VCaP (cell line): ENCODE measurements around the gene THBS1.

ENCODE experiments used
- H3K27ac ChIP-seq: fragments of 450-650 bp; 2 replicates; pipeline ENCODE4 v1.5.1; 2017
- TF ChIP-seq, protein P1 (sequence below): fragments of 450-650 bp; conservative IDR thresholded peaks from 2 replicates; pipeline ENCODE4 v1.5.1; 2017; ENCODE audit warnings: mild to moderate bottlenecking, moderate library complexity

THBS1 gene

DNA sequence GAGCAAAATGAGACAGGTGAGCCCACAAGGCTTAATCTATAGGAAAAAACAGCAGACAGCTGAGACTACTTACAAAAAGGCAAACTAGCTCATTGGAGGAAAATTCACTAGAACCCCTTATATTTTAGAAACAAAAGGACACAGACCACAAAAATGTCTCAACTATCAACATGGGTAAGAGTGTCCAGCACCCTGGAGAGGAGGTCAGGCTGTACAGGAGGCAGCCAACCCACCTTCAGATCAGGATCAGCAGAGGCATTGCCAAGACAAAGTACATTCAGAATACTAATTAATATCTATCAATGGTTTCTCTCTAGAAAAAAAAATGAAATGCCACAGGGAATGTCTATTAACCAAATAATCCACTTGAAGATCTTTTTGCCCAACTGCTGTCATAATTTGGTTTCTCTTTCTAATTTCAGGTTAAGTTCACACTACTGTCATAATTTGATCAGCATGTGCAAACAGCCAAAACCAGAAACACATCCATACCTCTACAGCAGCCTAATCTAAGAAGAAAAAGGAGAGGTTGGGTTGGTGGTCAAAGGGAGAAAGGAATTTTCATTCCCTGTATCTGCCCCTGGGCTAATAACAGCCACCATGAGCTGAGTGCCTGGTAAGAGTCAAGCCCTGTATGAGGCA, 26.0 kb upstream of the THBS1 start:
- H3K27ac ChIP-seq, result peak overlapping the region; percentile 96
- TF ChIP-seq, protein P1, sequence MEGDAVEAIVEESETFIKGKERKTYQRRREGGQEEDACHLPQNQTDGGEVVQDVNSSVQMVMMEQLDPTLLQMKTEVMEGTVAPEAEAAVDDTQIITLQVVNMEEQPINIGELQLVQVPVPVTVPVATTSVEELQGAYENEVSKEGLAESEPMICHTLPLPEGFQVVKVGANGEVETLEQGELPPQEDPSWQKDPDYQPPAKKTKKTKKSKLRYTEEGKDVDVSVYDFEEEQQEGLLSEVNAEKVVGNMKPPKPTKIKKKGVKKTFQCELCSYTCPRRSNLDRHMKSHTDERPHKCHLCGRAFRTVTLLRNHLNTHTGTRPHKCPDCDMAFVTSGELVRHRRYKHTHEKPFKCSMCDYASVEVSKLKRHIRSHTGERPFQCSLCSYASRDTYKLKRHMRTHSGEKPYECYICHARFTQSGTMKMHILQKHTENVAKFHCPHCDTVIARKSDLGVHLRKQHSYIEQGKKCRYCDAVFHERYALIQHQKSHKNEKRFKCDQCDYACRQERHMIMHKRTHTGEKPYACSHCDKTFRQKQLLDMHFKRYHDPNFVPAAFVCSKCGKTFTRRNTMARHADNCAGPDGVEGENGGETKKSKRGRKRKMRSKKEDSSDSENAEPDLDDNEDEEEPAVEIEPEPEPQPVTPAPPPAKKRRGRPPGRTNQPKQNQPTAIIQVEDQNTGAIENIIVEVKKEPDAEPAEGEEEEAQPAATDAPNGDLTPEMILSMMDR, result no peak

DNA sequence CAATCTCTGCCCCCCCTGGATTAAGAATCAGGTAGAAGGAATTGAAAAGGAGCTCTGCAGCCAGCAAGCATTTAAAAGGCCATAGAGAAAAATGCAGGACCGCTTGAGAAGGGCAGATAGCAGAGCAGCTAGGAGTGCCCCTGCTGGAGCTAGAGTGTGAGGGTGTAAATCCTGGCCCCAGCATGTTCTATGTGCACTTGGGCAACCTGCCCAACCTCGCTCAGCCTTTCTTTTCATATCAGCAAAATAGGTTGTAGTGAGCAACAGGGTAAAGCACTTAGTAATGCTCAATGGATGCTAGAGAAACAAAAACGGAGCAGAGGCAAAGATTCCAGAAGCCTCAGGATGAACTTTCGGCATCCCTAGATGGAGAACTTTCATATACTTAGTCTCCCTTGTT, 25.0 kb upstream of the THBS1 start:
- H3K27ac ChIP-seq, result peak overlapping the region; percentile 96

DNA sequence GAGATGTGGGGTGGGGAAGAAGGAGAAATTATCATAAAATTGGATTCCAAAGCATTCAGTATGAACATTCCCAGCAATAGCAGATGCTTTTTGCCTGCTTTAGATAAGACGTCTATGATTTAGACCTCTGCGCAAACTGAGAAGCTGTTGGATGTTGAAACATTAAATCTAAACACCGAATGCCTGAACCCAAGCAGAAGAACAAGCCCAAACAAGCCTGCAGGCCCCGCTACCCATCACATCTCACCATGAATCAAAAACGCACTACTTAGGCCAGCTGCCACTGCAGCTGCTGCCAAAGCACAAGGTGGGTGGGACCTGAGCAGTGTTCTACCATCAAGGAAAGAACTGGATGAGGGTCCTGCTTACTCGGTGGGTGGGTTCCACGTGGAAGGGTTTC, 24.4 kb upstream of the THBS1 start:
- H3K27ac ChIP-seq, result peak overlapping the region; percentile 96
- TF ChIP-seq, protein P1, result no peak

More for the DNA sequence above, 25.0 kb upstream of the THBS1 start:
- TF ChIP-seq, protein P1, result no peak

DNA sequence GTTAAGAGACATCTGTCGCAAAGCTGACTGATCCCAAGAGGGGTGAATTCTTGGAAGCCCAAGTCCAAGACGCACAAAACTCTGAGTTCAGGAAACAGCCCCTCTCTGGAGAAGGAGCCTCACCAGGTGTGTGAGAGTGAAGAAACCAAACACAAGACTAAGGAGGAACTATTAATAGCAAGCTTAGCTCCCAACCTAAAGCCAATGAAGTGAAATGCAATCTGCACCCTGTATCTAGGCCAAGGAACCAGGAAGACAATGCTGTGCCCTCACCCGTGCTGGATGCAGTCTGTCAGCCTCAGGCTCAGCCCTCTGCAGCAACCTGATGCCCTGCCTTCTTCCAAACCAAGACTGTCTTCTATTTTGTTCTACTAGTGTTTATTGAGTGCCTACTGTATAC, 22.5 kb upstream of the THBS1 start:
- H3K27ac ChIP-seq, result no peak overlapping the region
- TF ChIP-seq, protein P1, result no peak

DNA sequence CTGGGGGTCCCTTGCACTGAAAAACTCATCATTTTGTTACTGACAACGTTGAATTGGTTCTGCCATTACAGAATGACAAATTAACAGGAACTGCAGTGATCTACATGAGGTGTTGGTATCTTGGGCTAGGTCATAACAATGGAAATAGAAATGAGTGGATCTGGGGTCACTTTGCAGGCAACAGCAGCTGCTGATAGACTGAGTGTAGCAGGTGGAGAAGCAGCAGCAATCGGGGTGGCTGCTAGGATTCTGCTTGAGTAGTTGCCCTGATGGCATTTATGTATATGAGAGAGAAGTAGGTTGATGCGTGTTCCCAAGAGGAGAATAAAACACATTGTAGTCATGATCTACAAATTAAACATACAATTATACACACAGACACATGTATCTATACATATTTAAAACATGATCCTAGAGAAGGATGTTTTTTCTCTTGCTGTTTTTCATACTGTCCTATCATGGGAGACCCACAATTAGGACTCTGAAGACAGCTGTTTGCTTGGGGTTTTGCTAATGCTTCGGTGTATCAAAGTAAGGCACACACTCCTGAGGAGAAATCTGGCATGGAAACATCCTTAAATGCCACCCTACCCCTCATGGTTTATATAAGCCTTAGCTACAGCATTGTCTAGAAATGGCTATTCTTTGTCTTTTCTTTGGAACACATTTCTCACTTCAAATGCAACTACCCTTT, 15.8 kb upstream of the THBS1 start:
- no peak overlapping the region for H3K27ac ChIP-seq
- TF ChIP-seq, protein P1, result no peak

DNA sequence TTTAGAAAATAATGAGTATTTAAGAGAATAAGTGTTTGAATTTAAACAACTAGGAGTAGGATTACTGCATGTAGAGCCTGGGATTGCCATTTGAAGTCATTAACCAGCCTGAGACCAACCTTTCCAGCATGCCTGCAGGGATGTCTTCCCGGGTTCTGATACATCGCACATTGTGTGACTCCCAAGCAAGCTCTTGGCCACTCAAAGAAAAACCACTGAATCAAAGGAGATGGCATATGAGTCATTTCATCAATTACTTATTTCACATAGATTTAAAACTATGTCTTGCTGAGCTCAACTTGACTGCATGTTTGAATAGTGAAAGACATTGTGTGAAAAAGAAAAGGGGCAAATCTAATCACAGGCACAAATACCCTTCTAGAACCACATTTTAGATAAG, 15.0 kb upstream of the THBS1 start:
- TF ChIP-seq, protein P1, result no peak
- no peak overlapping the region for H3K27ac ChIP-seq

DNA sequence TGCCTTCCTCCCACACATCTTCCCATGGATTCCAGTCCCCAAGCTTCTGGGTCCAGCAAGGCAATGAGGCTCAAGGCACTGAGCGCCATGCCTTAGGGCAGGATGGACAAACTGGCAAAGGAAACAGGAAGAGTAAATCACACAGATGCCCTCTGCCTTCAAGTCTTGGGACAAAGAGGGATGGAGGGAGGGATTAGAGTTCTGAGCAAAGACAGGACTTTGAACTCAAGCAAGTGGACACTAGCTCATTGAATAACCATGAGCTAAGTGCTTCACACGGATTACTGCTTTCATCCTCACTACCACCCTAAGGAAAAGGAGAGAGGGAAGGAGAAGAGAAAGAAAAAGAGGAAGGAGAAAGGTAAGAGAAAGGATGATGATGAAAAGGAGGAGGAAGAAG, 7.6 kb upstream of the THBS1 start:
- no peak overlapping the region; the same call in 1 of the 2 replicates for H3K27ac ChIP-seq
- TF ChIP-seq, protein P1, result no peak
